ENCODE results near the gene TMEM101. TPM values are rescaled to one million over a fixed set of nuclear protein-coding genes. Genes with fewer than 3 reads are reported as not detected.
"Not testable (repeated sequence)": the region's sequence is repeated elsewhere in the genome, so short reads cannot be mapped to it uniquely, and the experiment has no call there.

Gene TMEM101
- total RNA-seq, 1 experiment from 2014 or later = 39.8 TPM

GRCh38 chr17:43979011-43979410, 35.8 kb downstream of the TMEM101 start:
- Histone ChIP-seq H3K4me1 (no peaks in the 10 kb centered on the region), H3K36me3 (no peaks in the 10 kb centered on the region), H3K9me3 (replicated peaks) (no peaks in the 10 kb centered on the region), H3K4me3 (no peak overlapping the region), H3K27me3 (peaks cover 15% of the 10 kb centered on the region), H3K27ac (no peak overlapping the region)
- DNase-seq = no peak

- Histone ChIP-seq H3K27me3 (peaks cover 19% of the 10 kb centered on the region), H3K36me3 (no peaks in the 10 kb centered on the region), H3K9me3 (replicated peaks) (no peaks in the 10 kb centered on the region), H3K27ac (no peak overlapping the region), H3K4me1 (no peaks in the 10 kb centered on the region), H3K4me3 (no peak overlapping the region)
- DNase-seq = no peak
Measured at GRCh38 chr17:43978078-43978477, 36.7 kb downstream of the TMEM101 start.

DNA sequence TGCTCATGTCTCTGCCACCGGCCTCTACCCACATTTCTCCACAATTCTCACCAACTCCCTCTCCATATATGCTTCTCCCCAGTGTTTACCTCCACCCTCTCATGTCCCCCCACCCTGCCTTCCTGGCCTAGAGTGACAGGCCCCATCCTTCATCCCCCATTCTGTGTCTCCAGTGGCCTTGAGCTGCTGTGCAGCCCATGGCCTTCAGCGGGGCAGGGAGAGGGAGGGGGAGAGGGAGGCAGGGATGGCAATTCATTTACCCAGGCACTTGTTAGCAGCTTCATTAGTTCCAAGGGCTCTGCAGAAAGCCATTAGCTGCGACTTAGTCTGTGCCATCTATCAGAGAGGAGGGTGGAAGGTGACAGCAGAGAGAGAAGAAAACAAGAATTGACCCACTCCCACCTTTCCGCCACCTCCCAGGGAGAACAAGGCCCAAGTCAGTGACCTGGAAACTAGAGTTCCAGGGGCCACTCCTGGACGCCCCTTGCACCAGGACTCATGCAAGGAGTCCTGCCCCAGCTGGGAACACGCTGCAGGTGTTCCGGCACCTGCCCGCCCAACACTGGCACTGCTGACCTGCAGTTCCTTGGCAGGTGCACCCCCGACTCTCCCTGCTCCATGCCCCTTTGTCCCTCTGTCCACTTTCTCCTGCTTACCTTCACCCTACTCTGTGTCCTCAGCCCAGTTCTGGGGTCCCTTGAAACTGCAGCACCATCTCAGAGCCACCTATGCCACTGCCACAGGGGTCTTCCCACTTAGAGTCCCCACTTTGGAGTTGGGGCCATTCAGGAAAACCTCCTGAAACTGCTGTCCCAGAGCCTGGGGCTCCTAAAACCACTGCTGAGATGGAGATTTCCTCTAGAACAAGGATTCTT, 37.6 kb downstream of the TMEM101 start:
- no peaks in the 10 kb centered on the region for H3K36me3 ChIP-seq
- DNase-seq = no peak
- H3K27ac ChIP-seq = no peak overlapping the region

DNA sequence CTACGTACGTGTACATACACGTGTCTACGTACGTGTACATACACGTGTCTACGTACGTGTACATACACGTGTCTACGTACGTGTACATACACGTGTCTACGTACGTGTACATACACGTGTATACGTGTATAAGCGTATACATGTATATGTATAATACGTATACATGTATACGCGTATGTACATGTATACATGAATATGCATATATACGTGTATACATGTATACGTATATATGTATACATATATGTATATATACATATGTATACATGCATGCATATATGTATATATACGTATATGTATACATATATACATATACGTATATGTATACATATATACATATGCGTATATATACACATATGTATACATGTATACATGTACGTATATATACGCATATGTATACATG, 38.9 kb downstream of the TMEM101 start:
- Histone ChIP-seq H3K4me1 (no peaks in the 10 kb centered on the region), H3K9me3 (replicated peaks) (no peaks in the 10 kb centered on the region), H3K36me3 (no peaks in the 10 kb centered on the region), H3K4me3 (no peak overlapping the region), H3K27ac (no peak overlapping the region), H3K27me3 (peaks cover 19% of the 10 kb centered on the region)
- DNase-seq = no peak

More for the DNA sequence above, 37.6 kb downstream of the TMEM101 start:
- no peaks in the 10 kb centered on the region for H3K4me1 ChIP-seq
- no peak overlapping the region for H3K4me3 ChIP-seq
- H3K9me3 ChIP-seq (replicated peaks) = no peaks in the 10 kb centered on the region
- H3K27me3 ChIP-seq = peaks cover 19% of the 10 kb centered on the region

- Histone ChIP-seq H3K9me3 (replicated peaks) (no peaks in the 10 kb centered on the region), H3K4me3 (no peak overlapping the region), H3K36me3 (no peaks in the 10 kb centered on the region), H3K27ac (no peak overlapping the region), H3K27me3 (peaks cover 13% of the 10 kb centered on the region), H3K4me1 (no peaks in the 10 kb centered on the region)
- no peak for DNase-seq
Measured at GRCh38 chr17:43974382-43975266, 40.1 kb downstream of the TMEM101 start.

DNA sequence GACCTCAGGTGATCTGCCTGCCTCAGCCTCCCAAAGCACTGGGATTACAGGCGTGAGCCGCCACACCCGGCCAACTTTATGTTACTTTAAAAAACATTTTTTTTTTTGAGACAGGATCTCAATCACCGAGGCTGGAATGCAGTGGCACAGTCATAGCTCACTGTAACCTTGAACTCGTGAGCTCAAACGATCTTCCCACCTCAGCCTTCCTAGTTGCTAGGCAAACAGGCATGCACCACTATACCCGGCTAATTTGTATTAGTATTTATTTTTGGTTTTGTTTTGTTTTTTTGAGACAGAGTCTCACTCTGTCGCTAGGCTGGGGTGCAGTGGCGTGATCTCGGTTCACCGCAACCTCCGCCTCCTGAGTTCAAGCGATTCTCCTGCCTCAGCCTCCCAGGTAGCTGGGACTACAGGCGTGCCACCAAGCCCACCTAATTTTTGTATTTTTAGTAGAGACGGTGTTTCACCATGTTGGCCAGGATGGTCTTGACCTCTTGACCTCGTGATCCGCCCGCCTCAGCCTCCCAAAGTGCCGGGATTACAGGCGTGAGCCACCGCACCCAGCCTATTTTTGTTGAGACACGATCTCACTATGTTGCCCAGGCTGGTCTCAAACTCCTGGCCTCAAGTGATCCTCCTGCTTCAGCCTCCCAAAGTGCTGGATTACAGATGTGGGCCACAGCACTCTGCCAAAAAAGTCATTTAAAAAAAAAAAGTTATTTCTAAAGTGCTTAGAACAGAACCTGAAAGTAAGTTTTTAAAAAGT, 42.1 kb downstream of the TMEM101 start:
- not testable (repeated sequence) for H3K9me3 ChIP-seq (replicated peaks); H3K27me3 ChIP-seq; H3K4me1 ChIP-seq; H3K36me3 ChIP-seq; H3K4me3 ChIP-seq; DNase-seq; H3K27ac ChIP-seq

- not testable (repeated sequence) for DNase-seq; H3K9me3 ChIP-seq (replicated peaks); H3K36me3 ChIP-seq; H3K4me3 ChIP-seq; H3K27me3 ChIP-seq; H3K4me1 ChIP-seq; H3K27ac ChIP-seq
Measured at GRCh38 chr17:43971436-43971835, 43.3 kb downstream of the TMEM101 start.

- DNase-seq = no peak
- H3K4me3 ChIP-seq = no peak overlapping the region
- peaks cover 4% of the 10 kb centered on the region; the same call in 1 of the 2 replicates for H3K27me3 ChIP-seq
- no peak overlapping the region for H3K27ac ChIP-seq
- no peaks in the 10 kb centered on the region for H3K4me1 ChIP-seq
- H3K9me3 ChIP-seq (replicated peaks) = no peaks in the 10 kb centered on the region
- no peaks in the 10 kb centered on the region for H3K36me3 ChIP-seq
Measured at GRCh38 chr17:43970366-43970765, 44.4 kb downstream of the TMEM101 start.

DNA sequence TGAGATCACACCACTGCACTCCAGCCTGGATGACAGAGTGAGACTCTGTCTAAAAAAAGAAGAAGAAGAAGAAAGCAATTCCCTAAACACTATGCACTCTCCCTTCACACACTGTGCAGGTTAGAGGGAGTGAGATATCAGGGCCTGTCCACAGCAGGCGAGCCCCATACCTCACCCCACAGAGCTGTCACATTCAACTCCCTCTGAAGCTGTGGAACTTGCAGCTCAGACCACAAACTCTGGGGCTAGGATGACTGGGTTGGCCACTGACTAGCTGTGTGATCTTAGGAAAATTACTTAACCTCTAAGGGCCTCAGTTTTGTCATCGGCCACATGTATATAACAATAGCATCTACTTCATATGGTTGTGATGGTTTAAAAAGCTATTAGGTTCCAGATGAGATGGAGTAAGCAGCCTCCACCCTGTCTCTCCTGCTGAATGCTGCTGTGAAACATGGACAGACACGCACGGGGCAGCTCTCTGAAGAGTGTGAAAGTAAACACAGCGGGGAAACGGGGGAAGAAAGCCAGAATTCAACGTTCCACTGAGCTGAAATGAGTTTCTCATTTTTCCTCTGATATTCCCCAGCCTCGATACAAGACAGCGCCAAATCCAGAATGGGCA, 47.4 kb downstream of the TMEM101 start:
- no peak for DNase-seq
- no peak overlapping the region for H3K27ac ChIP-seq
- no peaks in the 10 kb centered on the region for H3K36me3 ChIP-seq
- no peak overlapping the region for H3K4me3 ChIP-seq
- no peaks in the 10 kb centered on the region; the same call in 1 of the 2 replicates for H3K27me3 ChIP-seq
- no peaks in the 10 kb centered on the region for H3K9me3 ChIP-seq (replicated peaks)
- H3K4me1 ChIP-seq = no peaks in the 10 kb centered on the region

DNA sequence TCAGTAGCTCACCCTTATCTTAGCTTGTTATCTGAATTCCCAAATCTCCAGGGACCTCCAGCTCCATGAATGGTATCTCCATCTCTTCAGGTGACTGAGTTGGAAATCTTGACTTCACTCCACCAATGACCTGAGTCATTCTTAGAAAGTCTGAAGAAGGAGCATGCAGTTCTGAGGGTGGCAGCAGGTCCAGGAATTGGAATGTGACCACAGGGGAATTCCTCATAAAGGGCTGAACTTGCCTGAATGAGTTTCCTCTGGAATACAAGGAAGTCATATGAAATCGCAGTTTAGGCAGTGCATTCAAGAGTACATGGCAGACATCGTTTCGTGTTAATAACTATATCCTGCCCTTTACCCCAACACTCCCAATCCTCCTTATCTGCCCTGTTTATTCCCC, 48.5 kb downstream of the TMEM101 start:
- no peaks in the 10 kb centered on the region for H3K9me3 ChIP-seq (replicated peaks)
- no peak for DNase-seq
- H3K27ac ChIP-seq = no peak overlapping the region
- no peaks in the 10 kb centered on the region for H3K4me1 ChIP-seq
- H3K27me3 ChIP-seq = peaks cover 7% of the 10 kb centered on the region
- no peak overlapping the region for H3K4me3 ChIP-seq
- H3K36me3 ChIP-seq = no peaks in the 10 kb centered on the region

- Histone ChIP-seq H3K27ac (no peak overlapping the region), H3K36me3 (no peaks in the 10 kb centered on the region)
- no peak for DNase-seq
Measured at GRCh38 chr17:43962479-43962878, 52.3 kb downstream of the TMEM101 start.

DNA sequence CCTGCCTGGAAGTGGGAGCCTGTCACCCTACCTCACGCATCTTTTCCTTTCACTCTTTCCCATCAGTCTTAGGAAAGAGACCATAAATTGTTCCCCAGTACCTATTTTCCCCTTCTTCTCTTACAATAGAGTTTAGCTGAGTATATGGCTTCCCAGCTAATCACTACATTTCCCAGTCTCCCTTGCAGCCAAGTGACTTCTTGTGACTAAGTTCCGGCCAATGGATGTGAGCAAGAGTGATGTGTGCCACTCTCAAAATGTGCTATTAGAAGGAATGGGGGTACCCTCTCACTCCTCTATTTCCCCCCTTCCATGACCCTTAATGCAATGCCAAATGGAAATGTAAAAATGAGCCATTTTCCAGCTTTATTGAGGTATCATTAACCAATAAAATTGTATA, 52.8 kb downstream of the TMEM101 start:
- peaks cover 9% of the 10 kb centered on the region for H3K27me3 ChIP-seq
- H3K36me3 ChIP-seq = no peaks in the 10 kb centered on the region
- no peak overlapping the region for H3K4me3 ChIP-seq
- DNase-seq = no peak
- H3K9me3 ChIP-seq (replicated peaks) = no peaks in the 10 kb centered on the region
- no peak overlapping the region for H3K27ac ChIP-seq
- H3K4me1 ChIP-seq = no peaks in the 10 kb centered on the region

More at GRCh38 chr17:43962479-43962878, 52.3 kb downstream of the TMEM101 start:
- H3K9me3 ChIP-seq (replicated peaks) = no peaks in the 10 kb centered on the region
- H3K4me1 ChIP-seq = no peaks in the 10 kb centered on the region
- no peak overlapping the region for H3K4me3 ChIP-seq
- H3K27me3 ChIP-seq = peaks cover 9% of the 10 kb centered on the region

- H3K9me3 ChIP-seq (replicated peaks); H3K36me3 ChIP-seq; H3K27me3 ChIP-seq; H3K4me1 ChIP-seq; H3K27ac ChIP-seq; H3K4me3 ChIP-seq; DNase-seq: not testable (repeated sequence)
Measured at GRCh38 chr17:43961292-43961691, 53.5 kb downstream of the TMEM101 start.
